HEK293 (cell line): ENCODE measurements around the gene SLC17A5.

Experiments used
- CTCF ChIA-PET: fragments of 350-600 bp; formaldehyde crosslinking; extraction: SDS; loops from one replicate; lab custom pipeline; 2021; ENCODE audit warnings: antibody characterized with exemption; lab: Yijun Ruan, JAX
- POLR2A ChIA-PET: fragments of 300-600 bp; formaldehyde crosslinking; extraction: SDS; loops from one replicate; lab custom pipeline; 2020; ENCODE audit warnings: antibody characterized with exemption, inconsistent platforms; lab: Yijun Ruan, JAX
- H3K27ac ChIP-seq: fragments of 200-500 bp; sonication (Bioruptor generic); 2 replicates; pipeline ENCODE4 v1.5.1; 2014; ENCODE audit warnings: low read depth, low read length, control low read depth, inconsistent platforms; ENCODE audit errors: extremely low read depth
- H3K36me3 ChIP-seq, 2 experiments: fragments of 200-500 bp in 1 of 2; sonication (Bioruptor generic) in 1 of 2; 1 replicate in 1 of 2; 2 replicates in 1 of 2; pipeline ENCODE4 v1.5.1; 2014 to 2017; ENCODE audit warnings: inconsistent platforms in 2 of 2, low read length in 2 of 2; ENCODE audit not compliant: control insufficient read depth in 2 of 2, insufficient read depth in 1 of 2
- H3K4me1 ChIP-seq: fragments of 200-500 bp; sonication (Bioruptor generic); 2 replicates; pipeline ENCODE4 v1.5.1; 2014; ENCODE audit warnings: mild to moderate bottlenecking, low read length, inconsistent platforms; ENCODE audit not compliant: control insufficient read depth, insufficient read depth
- H3K4me3 ChIP-seq: 2 replicates; pipeline ENCODE4 v1.5.1; 2011; ENCODE audit warnings: low read depth, mild to moderate bottlenecking, control low read depth, low read length, moderate library complexity
- H3K9me3 ChIP-seq: fragments of 200-500 bp; sonication (Bioruptor generic); 2 replicates; pipeline ENCODE4 v1.5.1; 2014; ENCODE audit warnings: low read depth, low read length, inconsistent platforms; ENCODE audit not compliant: control insufficient read depth, insufficient read depth
- BCL11A ChIP-seq: fragments of 450-650 bp; formaldehyde crosslinking; IDR thresholded peaks from 2 replicates; pipeline ENCODE4 v1.5.1; 2016; ENCODE audit warnings: low read depth, missing biosample characterization, missing genetic modification characterization
- HOXD13 ChIP-seq: sonication (generic); formaldehyde crosslinking; IDR thresholded peaks from 2 replicates; pipeline ENCODE4 v1.8.0; 2022; ENCODE audit warnings: missing genetic modification reagents, borderline replicate concordance
- PBX3 ChIP-seq: sonication (generic); formaldehyde crosslinking; IDR thresholded peaks from 2 replicates; pipeline ENCODE4 v1.8.1; 2022; ENCODE audit warnings: mild to moderate bottlenecking, moderate library complexity, missing genetic modification reagents
- REST ChIP-seq: fragments of 450-650 bp; formaldehyde crosslinking; IDR thresholded peaks from 2 replicates; pipeline ENCODE4 v1.5.1; 2016; ENCODE audit warnings: missing biosample characterization, missing genetic modification characterization
- SALL2 ChIP-seq: fragments of 450-650 bp; formaldehyde crosslinking; IDR thresholded peaks from 2 replicates; pipeline ENCODE4 v1.5.0; 2017; ENCODE audit warnings: missing biosample characterization, mild to moderate bottlenecking, missing genetic modification characterization, borderline replicate concordance
- TRIM28 ChIP-seq: IDR thresholded peaks from 2 replicates; pipeline ENCODE4 v1.6.1; 2011; ENCODE audit warnings: low read length, control low read depth, borderline replicate concordance
- ZBTB1 ChIP-seq: fragments of 450-650 bp; formaldehyde crosslinking; IDR thresholded peaks from 2 replicates; pipeline ENCODE4 v1.5.1; 2016; ENCODE audit warnings: missing biosample characterization, missing genetic modification characterization
- ZBTB11 ChIP-seq: fragments of 450-650 bp; formaldehyde crosslinking; conservative IDR thresholded peaks from 2 replicates; pipeline ENCODE4 v1.5.1; 2016; ENCODE audit warnings: low read depth, missing biosample characterization, missing genetic modification characterization
- ZBTB17 ChIP-seq: fragments of 450-650 bp; formaldehyde crosslinking; IDR thresholded peaks from 2 replicates; pipeline ENCODE4 v1.5.1; 2016; ENCODE audit warnings: missing biosample characterization, missing genetic modification characterization
- ZFHX2 ChIP-seq: fragments of 450-650 bp; formaldehyde crosslinking; conservative IDR thresholded peaks from 2 replicates; pipeline ENCODE4 v1.5.1; 2016; ENCODE audit warnings: missing biosample characterization, missing genetic modification characterization
- ZNF169 ChIP-seq: fragments of 450-650 bp; formaldehyde crosslinking; IDR thresholded peaks from 2 replicates; pipeline ENCODE4 v1.5.1; 2016; ENCODE audit warnings: missing biosample characterization, missing genetic modification characterization
- ZNF221 ChIP-seq: fragments of 450-650 bp; formaldehyde crosslinking; IDR thresholded peaks from 2 replicates; pipeline ENCODE4 v1.5.1; 2017; ENCODE audit warnings: missing biosample characterization, missing genetic modification characterization, borderline replicate concordance
- ZNF324 ChIP-seq: fragments of 450-650 bp; formaldehyde crosslinking; IDR thresholded peaks from 2 replicates; pipeline ENCODE4 v1.5.1; 2016; ENCODE audit warnings: missing biosample characterization, missing genetic modification characterization
- ZNF335 ChIP-seq: fragments of 450-650 bp; formaldehyde crosslinking; conservative IDR thresholded peaks from 2 replicates; pipeline ENCODE4 v1.5.1; 2016; ENCODE audit warnings: missing biosample characterization, missing genetic modification characterization
- ZNF341 ChIP-seq: fragments of 450-650 bp; formaldehyde crosslinking; IDR thresholded peaks from 2 replicates; pipeline ENCODE4; 2016; ENCODE audit warnings: low read depth, missing biosample characterization, missing genetic modification characterization
- ZNF404 ChIP-seq: fragments of 450-650 bp; formaldehyde crosslinking; IDR thresholded peaks from 2 replicates; pipeline ENCODE4 v1.5.1; 2017; ENCODE audit warnings: missing biosample characterization, missing genetic modification characterization
- ZNF426 ChIP-seq: fragments of 450-650 bp; formaldehyde crosslinking; IDR thresholded peaks from 2 replicates; pipeline ENCODE4 v1.5.1; 2017; ENCODE audit warnings: missing biosample characterization, missing genetic modification characterization, mild to moderate bottlenecking, inconsistent platforms, moderate library complexity
- ZNF513 ChIP-seq: fragments of 450-650 bp; IDR thresholded peaks from 2 replicates; pipeline ENCODE4 v1.5.1; 2018; ENCODE audit warnings: missing biosample characterization, missing genetic modification characterization
- ZNF555 ChIP-seq: fragments of 450-650 bp; formaldehyde crosslinking; conservative IDR thresholded peaks from 2 replicates; pipeline ENCODE4 v1.5.1; 2017; ENCODE audit warnings: missing biosample characterization, mild to moderate bottlenecking, missing genetic modification characterization, inconsistent platforms
- ZNF560 ChIP-seq: fragments of 450-650 bp; formaldehyde crosslinking; IDR thresholded peaks from 2 replicates; pipeline ENCODE4 v1.5.1; 2017; ENCODE audit warnings: missing biosample characterization, missing genetic modification characterization, borderline replicate concordance
- ZNF610 ChIP-seq: fragments of 450-650 bp; formaldehyde crosslinking; IDR thresholded peaks from 2 replicates; pipeline ENCODE4 v1.5.1; 2016; ENCODE audit warnings: missing biosample characterization, missing genetic modification characterization, borderline replicate concordance
- ZNF623 ChIP-seq: fragments of 450-650 bp; formaldehyde crosslinking; IDR thresholded peaks from 2 replicates; pipeline ENCODE4 v1.5.1; 2016; ENCODE audit warnings: missing biosample characterization, missing genetic modification characterization
- ZNF629 ChIP-seq: fragments of 450-650 bp; formaldehyde crosslinking; IDR thresholded peaks from 2 replicates; pipeline ENCODE4 v1.5.1; 2017; ENCODE audit warnings: missing biosample characterization, missing genetic modification characterization
- ZNF654 ChIP-seq: fragments of 450-650 bp; formaldehyde crosslinking; IDR thresholded peaks from 2 replicates; pipeline ENCODE4 v1.5.1; 2016; ENCODE audit warnings: low read depth, missing biosample characterization, missing genetic modification characterization
- ZNF660 ChIP-seq: fragments of 450-650 bp; IDR thresholded peaks from 2 replicates; pipeline ENCODE4 v1.5.1; 2018; ENCODE audit warnings: missing biosample characterization, mild to moderate bottlenecking, missing genetic modification characterization
- ZSCAN4 ChIP-seq: fragments of 450-650 bp; formaldehyde crosslinking; IDR thresholded peaks from 2 replicates; pipeline ENCODE4 v1.5.1; 2017; ENCODE audit warnings: missing biosample characterization, missing genetic modification characterization

Gene SLC17A5

GRCh38 chr6:73652637-73653570 is 888 bp downstream of the SLC17A5 start (continued):
- TF ChIP-seq HOXD13 (no peak), TRIM28 (0 out of 2 replicates have a peak, but pooled peaks have one; percentile 16), ZNF404 (tag by site-specific recombination) (no peak), ZBTB17 (tag by site-specific recombination) (no peak), ZBTB11 (0 out of 2 replicates have a peak, but pooled peaks have one; percentile 43), ZBTB1 (no peak), PBX3 (CRISPR knock-in tag) (no peak), ZNF654 (tag by site-specific recombination) (peak; percentile 32; the same call in 1 of the 2 replicates), ZNF335 (tag by site-specific recombination) (peak; percentile 70), BCL11A (no peak), ZNF555 (no peak), ZNF324 (tag by site-specific recombination) (no peak), ZNF660 (tag by site-specific recombination) (peak; percentile 34; the same call in 1 of the 2 replicates)

GRCh38 chr6:73649783-73650182 is 4.0 kb downstream of the SLC17A5 start:
- Histone ChIP-seq H3K4me3 (no peak overlapping the region), H3K4me1 (no peaks in the 10 kb centered on the region), H3K27ac (no peak overlapping the region), H3K9me3 (no peaks in the 10 kb centered on the region), H3K36me3 (peaks cover 0 to 3% of the 10 kb centered on the region in 2 experiments; a peak in 2 of 3 replicates)
- POLR2A ChIA-PET: no interaction called here
- CTCF ChIA-PET: interaction anchor here (0.6 to 0.8 kb wide), 2 partner anchors 26 to 83 kb away, joined by 3 read pairs; no protein-coding TSS in a partner anchor
- TF ChIP-seq ZSCAN4 (tag by site-specific recombination): no peak
- TF ChIP-seq ZNF560 (tag by site-specific recombination): no peak
- TF ChIP-seq SALL2 (tag by site-specific recombination): no peak
- TF ChIP-seq ZNF610 (tag by site-specific recombination): no peak
- no peak for TF ChIP-seq ZNF335 (tag by site-specific recombination)
- no peak for TF ChIP-seq ZNF221 (tag by site-specific recombination)
- TF ChIP-seq REST (tag by site-specific recombination): no peak
- TF ChIP-seq ZFHX2 (tag by site-specific recombination): no peak
- TF ChIP-seq ZNF623: no peak
- TF ChIP-seq ZNF629 (tag by site-specific recombination): no peak
- no peak for TF ChIP-seq ZNF169 (tag by site-specific recombination)
- no peak for TF ChIP-seq ZNF426 (tag by site-specific recombination)
- TF ChIP-seq ZNF341 (tag by site-specific recombination): no peak
- TF ChIP-seq ZNF513 (tag by site-specific recombination): no peak
